Upper lobe of left lung (tissue), 6 donors: ENCODE measurements around the gene SNRNP27. TPM values are rescaled to one million over a fixed set of nuclear protein-coding genes. Genes with fewer than 3 reads are reported as not detected.

ENCODE experiments used
- ATAC-seq, 2 donors: fragments of 200-7000 bp; cut with Tn5 transposase; one replicate each; pipeline ENCODE4 v1.9.1; 2022; ENCODE audit warnings: mild to moderate bottlenecking in 2 of 2, moderate library complexity in 2 of 2; ENCODE audit not compliant: low FRiP score in 2 of 2
- DNase-seq, 2 donors: peaks; one replicate each; pipeline ENCODE4 v3.0.0-alpha.2; 2019 to 2020
- H3K27ac ChIP-seq, 4 donors: fragments of 200-600 bp; sonication (generic); one replicate each; pipeline ENCODE4 v1.5.1; 2016 to 2019
- H3K27me3 ChIP-seq, 4 donors: fragments of 200-600 bp; sonication (generic); one replicate each; pipeline ENCODE4 v1.5.1; 2017 to 2019
- H3K36me3 ChIP-seq, 4 donors: fragments of 200-600 bp; sonication (generic); one replicate each; pipeline ENCODE4 v1.5.1; 2016 to 2019
- H3K4me1 ChIP-seq, 4 donors: fragments of 200-600 bp; sonication (generic); one replicate each; pipeline ENCODE4 v1.5.1; 2018 to 2019
- H3K4me3 ChIP-seq, 4 donors: fragments of 200-600 bp; sonication (generic); one replicate each; pipeline ENCODE4 v1.5.1; 2017 to 2019; ENCODE audit warnings: mild to moderate bottlenecking in 2 of 4, moderate library complexity in 1 of 4
- H3K9me3 ChIP-seq, 4 donors: fragments of 200-600 bp; sonication (generic); one replicate each; pipeline ENCODE4 v1.5.1; 2018 to 2019
- CTCF ChIP-seq, 6 experiments: fragments of 450-650 bp in 4 of 6; fragments of 200-600 bp in 2 of 6; sonication (generic) in 2 of 6; IDR thresholded peaks; one replicate each; pipeline ENCODE4 v1.5.1; 2016 to 2019; ENCODE audit warnings: antibody characterized with exemption in 6 of 6
- EP300 ChIP-seq, 4 donors: sonication (generic); formaldehyde crosslinking; IDR thresholded peaks; one replicate each; pipeline ENCODE4 v1.5.1; 2017; ENCODE audit warnings: antibody characterized with exemption in 4 of 4, control low read depth in 2 of 4
- POLR2A ChIP-seq, 4 donors: fragments of 450-650 bp; IDR thresholded peaks; one replicate each; pipeline ENCODE4 v1.5.1; 2016 to 2017; ENCODE audit warnings: antibody characterized with exemption in 4 of 4, mild to moderate bottlenecking in 2 of 4
- POLR2AphosphoS5 ChIP-seq, 2 donors: sonication (generic); formaldehyde crosslinking; IDR thresholded peaks; one replicate each; pipeline ENCODE4 v1.5.1; 2017; ENCODE audit warnings: antibody characterized with exemption in 2 of 2
- WGBS, 2 donors: methylation state at CpG; one replicate each; pipeline ENCODE4 v1.1.5; 2017 to 2018; 5-methylcytosine and 5-hydroxymethylcytosine counted together
- total RNA-seq, 6 donors: library from RNA; depleted of rRNA in 4 of 6; stranded (reverse); fragments of >200 nt in 4 of 6; gene quantifications; one replicate each; pipeline versions ENCODE4 v1.1.0 to v1.2.1, GENCODE V29; 2016 to 2021
- donor health status: DM: no; HTN: no; CAD: no; lungs with moderate emphysema.
- donor health status: DM: no; HTN: yes; CAD: no; lungs with severe emphysema.

SNRNP27 gene
- total RNA-seq, 6 donors from 2014 or later = 32.7 to 120 (median 55.0) TPM

DNA sequence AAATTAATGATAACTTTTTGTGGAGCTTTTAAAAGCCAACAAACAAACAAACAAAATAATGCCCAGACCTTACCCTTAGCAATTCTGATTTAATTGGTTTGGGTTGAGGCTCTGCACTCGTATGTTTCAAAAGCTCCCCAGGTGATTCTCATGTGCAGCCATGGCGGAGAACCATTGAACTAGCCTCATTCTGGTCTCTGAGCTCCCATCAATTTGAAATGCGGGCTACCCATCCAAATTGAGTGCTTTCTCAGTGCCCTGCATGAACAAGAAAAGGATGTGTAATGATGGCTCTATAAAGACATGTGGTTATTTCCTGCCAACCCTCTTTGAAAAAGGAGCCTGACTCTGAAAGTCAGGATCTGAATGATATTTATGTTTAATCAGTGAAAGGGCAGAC is 29.4 kb downstream of the SNRNP27 start:
- Histone ChIP-seq H3K36me3 (peaks cover 14 to 49% (median 15%) of the 10 kb centered on the region in 4 donors), H3K27me3 (no peaks in the 10 kb centered on the region), H3K4me1 (peaks cover 0 to 6% (median 2%) of the 10 kb centered on the region in 4 donors), H3K27ac (no peak overlapping the region), H3K9me3 (no peaks in the 10 kb centered on the region), H3K4me3 (no peak overlapping the region)
- 95 to 96% methylated on average over 3 of the region's 3 CpGs for WGBS, 2 donors
- no peak for ATAC-seq
- no peak for TF ChIP-seq EP300 (IDR thresholded peaks at IDR 0.05)
- no peak for TF ChIP-seq POLR2A (IDR thresholded peaks at IDR 0.05)
- TF ChIP-seq POLR2AphosphoS5 (IDR thresholded peaks at IDR 0.05) = no peak
- no peak for TF ChIP-seq CTCF (IDR thresholded peaks at IDR 0.05)
- DNase-seq = no peak

DNA sequence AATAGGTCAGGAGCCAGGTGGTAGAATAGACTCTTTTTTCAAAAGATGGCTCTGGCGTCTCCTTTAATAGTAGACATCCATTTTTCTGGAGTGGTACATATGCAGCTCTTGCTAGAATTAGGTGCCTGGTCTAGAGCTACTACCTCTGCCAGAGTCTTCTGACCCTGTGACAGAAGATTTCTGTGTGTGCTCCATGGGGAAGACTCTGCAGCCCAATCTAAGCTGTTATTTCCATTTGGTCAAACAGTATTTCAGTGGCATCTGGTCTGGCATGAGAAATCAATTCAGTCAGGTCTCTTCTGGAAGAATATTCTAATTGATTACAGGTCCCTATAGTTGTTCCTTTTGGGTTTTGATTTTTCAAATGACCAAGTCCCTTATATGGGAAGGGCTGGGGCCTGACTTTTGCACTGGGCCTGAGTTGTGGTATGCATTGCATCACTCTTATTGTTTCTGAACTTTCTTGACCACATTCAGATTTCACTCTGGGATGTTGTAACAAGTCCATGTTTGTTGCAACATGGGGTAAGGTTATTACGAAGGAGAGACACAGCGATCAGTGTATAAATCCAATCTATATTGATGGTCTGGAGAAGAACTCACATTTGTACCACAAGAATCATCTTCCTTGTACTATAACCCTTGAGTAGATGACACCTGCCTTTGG is 33.2 kb downstream of the SNRNP27 start:
- H3K4me1 ChIP-seq = peaks cover 3 to 8% (median 4%) of the 10 kb centered on the region in 4 donors
- H3K4me3 ChIP-seq = no peak overlapping the region
- H3K9me3 ChIP-seq = no peaks in the 10 kb centered on the region
- TF ChIP-seq POLR2AphosphoS5 (IDR thresholded peaks at IDR 0.05) = peak in 1 of 2 donors; percentile 80
- no peak for TF ChIP-seq POLR2A (IDR thresholded peaks at IDR 0.05)
- TF ChIP-seq EP300 (IDR thresholded peaks at IDR 0.05) = peak in 1 of 4 donors; percentile 1
- DNase-seq (peak in 1 of 2 donors; percentile 57), ATAC-seq (peak in 1 of 2 donors; percentile 46)
- peaks cover 5 to 21% (median 7%) of the 10 kb centered on the region in 4 donors for H3K36me3 ChIP-seq
- 55 to 56% methylated on average over 3 of the region's 3 CpGs for WGBS, 2 donors
- peak overlapping the region in 2 of 4 donors; percentile 48 to 58 for H3K27ac ChIP-seq
- H3K27me3 ChIP-seq = no peaks in the 10 kb centered on the region

DNA sequence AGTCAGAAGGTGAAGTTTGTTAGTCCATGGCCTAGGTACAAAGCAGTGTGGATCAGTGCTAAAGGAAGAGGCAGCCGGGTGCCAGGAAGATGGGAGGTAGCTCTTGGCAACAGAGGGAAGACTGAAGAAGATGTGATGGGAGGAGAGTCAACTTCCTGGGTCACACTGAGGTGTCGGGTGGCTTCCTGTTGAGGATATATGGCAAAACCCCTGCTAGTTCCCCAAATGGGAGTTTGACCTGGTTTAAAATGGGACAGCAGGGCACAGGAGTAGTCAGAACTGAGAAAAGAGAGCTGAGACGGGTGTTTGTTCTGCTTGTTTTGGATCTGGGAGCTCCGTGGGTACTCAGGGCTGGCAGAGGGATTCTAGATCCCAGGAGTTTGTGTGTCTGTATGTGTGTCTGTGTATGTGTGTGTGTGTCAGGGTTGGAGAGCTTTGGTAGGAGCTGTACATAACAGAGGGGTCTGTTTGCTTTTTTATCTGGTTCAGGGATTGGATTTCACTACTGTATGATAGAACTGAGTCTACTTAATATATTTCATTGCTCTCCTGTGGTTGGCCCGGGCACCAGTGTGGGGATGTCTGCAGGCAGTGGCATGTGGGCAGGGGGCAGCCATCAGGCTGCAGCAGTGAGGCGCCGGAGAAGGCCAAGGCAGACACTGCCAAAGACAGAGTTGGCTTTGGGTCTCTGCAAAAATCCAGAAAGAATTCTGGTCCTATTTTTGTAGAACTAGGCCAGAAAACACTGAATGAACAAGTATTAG is 38.3 kb downstream of the SNRNP27 start:
- no peak for TF ChIP-seq POLR2A (IDR thresholded peaks at IDR 0.05)
- TF ChIP-seq CTCF (IDR thresholded peaks at IDR 0.05) = no peak
- TF ChIP-seq EP300 (IDR thresholded peaks at IDR 0.05) = no peak
- TF ChIP-seq POLR2AphosphoS5 (IDR thresholded peaks at IDR 0.05) = no peak
- Histone ChIP-seq H3K4me1 (peaks cover 18 to 28% (median 24%) of the 10 kb centered on the region in 4 donors), H3K27ac (peak overlapping the region; percentile 19 to 72 (median 29)), H3K36me3 (peaks cover 3 to 20% (median 19%) of the 10 kb centered on the region in 4 donors), H3K27me3 (no peaks in the 10 kb centered on the region), H3K4me3 (no peak overlapping the region), H3K9me3 (no peaks in the 10 kb centered on the region)
- ATAC-seq = no peak
- WGBS, 2 donors = 78 to 83% methylated on average over 7 of the region's 7 CpGs
- no peak for DNase-seq

DNA sequence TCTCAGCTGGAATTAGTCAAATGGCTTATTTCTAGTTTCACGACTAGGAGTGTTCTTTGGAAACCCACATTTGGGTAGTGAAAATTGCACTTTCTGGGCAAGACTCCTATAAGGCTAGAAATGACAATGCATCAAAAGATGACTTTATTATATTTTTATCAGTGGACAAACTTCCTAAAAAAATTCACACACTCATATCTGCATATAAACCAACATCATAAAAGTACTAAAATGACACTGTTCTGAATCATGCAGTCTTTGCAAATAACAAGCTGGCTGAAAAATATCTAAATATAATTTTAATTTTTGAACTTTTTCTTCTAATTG is 38.8 kb downstream of the SNRNP27 start:
- Histone ChIP-seq H3K27ac (peak overlapping the region in 1 of 4 donors; percentile 72), H3K27me3 (no peaks in the 10 kb centered on the region), H3K36me3 (peaks cover 6 to 26% (median 25%) of the 10 kb centered on the region in 4 donors), H3K4me3 (no peak overlapping the region), H3K4me1 (peaks cover 16 to 28% (median 24%) of the 10 kb centered on the region in 4 donors), H3K9me3 (no peaks in the 10 kb centered on the region)
- ATAC-seq = no peak
- TF ChIP-seq EP300 (IDR thresholded peaks at IDR 0.05) (no peak), CTCF (IDR thresholded peaks at IDR 0.05) (no peak), POLR2A (IDR thresholded peaks at IDR 0.05) (no peak), POLR2AphosphoS5 (IDR thresholded peaks at IDR 0.05) (no peak)
- DNase-seq = no peak
- WGBS, 2 donors = 60 to 67% methylated on average over 1 of the region's 1 CpG

DNA sequence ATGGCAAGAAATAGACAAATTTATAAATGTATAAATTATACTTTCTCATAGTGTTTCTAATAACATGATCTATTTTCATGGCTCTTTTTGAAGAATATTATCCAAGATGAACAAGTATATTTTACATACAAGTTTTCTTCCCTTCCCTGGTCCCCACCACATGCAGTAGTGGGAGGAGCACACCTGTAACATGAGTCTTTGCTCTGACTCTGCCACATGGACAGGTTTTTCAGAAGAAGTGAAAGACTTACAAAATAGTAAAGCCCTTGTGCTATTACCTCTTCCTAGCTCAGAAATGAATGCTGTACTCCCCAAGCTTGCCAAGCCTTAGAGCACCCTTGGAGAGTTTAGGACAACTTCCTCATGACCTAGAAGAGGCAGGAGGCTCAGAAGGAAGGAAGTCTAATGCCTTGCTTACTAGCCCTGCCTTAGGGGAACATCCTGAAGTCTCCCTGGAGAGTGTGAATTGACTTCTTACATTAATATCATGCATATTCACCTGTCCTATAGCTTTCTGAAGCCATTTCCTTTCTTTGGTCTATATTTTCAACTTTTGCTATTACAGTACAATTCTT is 39.6 kb downstream of the SNRNP27 start:
- TF ChIP-seq POLR2A (IDR thresholded peaks at IDR 0.05) = peak in 1 of 4 donors; percentile 10
- no peak for TF ChIP-seq POLR2AphosphoS5 (IDR thresholded peaks at IDR 0.05)
- peaks cover 16 to 28% (median 24%) of the 10 kb centered on the region in 4 donors for H3K4me1 ChIP-seq

More for the DNA sequence above, 39.6 kb downstream of the SNRNP27 start:
- Histone ChIP-seq H3K9me3 (no peaks in the 10 kb centered on the region), H3K36me3 (peaks cover 14 to 34% (median 32%) of the 10 kb centered on the region in 4 donors), H3K27ac (peak overlapping the region; percentile 6 to 71 (median 58)), H3K27me3 (no peaks in the 10 kb centered on the region), H3K4me3 (no peak overlapping the region)
- peak; percentile 68 to 78 for ATAC-seq
- DNase-seq = peak in 1 of 2 donors; percentile 68
